Loucy (cell line): ENCODE results near the gene DTNBP1.

Source experiments
- H2AFZ ChIP-seq: fragments of 200-600 bp; sonication (generic); 2 replicates; pipeline ENCODE4 v1.6.0; 2016; ENCODE audit warnings: antibody characterized with exemption, mild to moderate bottlenecking, low read length, moderate library complexity
- H3F3A ChIP-seq: fragments of 200-600 bp; 2 replicates; pipeline ENCODE4 v1.6.0; 2016; ENCODE audit warnings: antibody characterized with exemption, low read depth, mild to moderate bottlenecking
- H3K27me3 ChIP-seq: fragments of 200-600 bp; sonication (generic); 2 replicates; pipeline ENCODE4 v1.6.1; 2014; ENCODE audit warnings: low read length, mild to moderate bottlenecking; ENCODE audit not compliant: insufficient read depth, poor library complexity, severe bottlenecking
- H3K36me3 ChIP-seq: fragments of 200-600 bp; sonication (generic); 2 replicates; pipeline ENCODE4 v1.6.1; 2016; ENCODE audit warnings: low read length; ENCODE audit not compliant: insufficient read depth
- H3K4me1 ChIP-seq: fragments of 200-600 bp; sonication (generic); 2 replicates; pipeline ENCODE4 v1.5.1; 2014; ENCODE audit warnings: low read length, mild to moderate bottlenecking; ENCODE audit not compliant: insufficient read depth, poor library complexity, severe bottlenecking
- H3K4me2 ChIP-seq: fragments of 200-600 bp; sonication (generic); 2 replicates; pipeline ENCODE4 v1.6.0; 2014; ENCODE audit warnings: antibody characterized with exemption, low read length, low read depth, mild to moderate bottlenecking; ENCODE audit not compliant: poor library complexity, severe bottlenecking
- H3K4me3 ChIP-seq: fragments of 200-600 bp; sonication (generic); 2 replicates; pipeline ENCODE4 v1.5.1; 2014; ENCODE audit warnings: low read length, mild to moderate bottlenecking, mixed read lengths; ENCODE audit not compliant: poor library complexity, severe bottlenecking
- H3K79me2 ChIP-seq: fragments of 200-600 bp; sonication (generic); 2 replicates; pipeline ENCODE4 v1.6.1; 2014; ENCODE audit warnings: low read length; ENCODE audit not compliant: insufficient read depth
- H3K9ac ChIP-seq: fragments of 200-600 bp; sonication (generic); 2 replicates; pipeline ENCODE4 v1.6.0; 2014; ENCODE audit warnings: mild to moderate bottlenecking, low read depth, low read length, moderate library complexity; ENCODE audit not compliant: poor library complexity, severe bottlenecking
- H3K9me2 ChIP-seq: fragments of 200-600 bp; sonication (generic); replicated peaks from 2 replicates; pipeline ENCODE4 v1.6.1; 2016; ENCODE audit warnings: low read depth, low read length, mixed read lengths
- H3K9me3 ChIP-seq: fragments of 200-600 bp; sonication (generic); 2 replicates; pipeline ENCODE4 v1.6.1; 2014; ENCODE audit warnings: mild to moderate bottlenecking, antibody characterized with exemption, low read length, low read depth; ENCODE audit not compliant: insufficient read depth
- H4K20me1 ChIP-seq: fragments of 200-600 bp; sonication (generic); 2 replicates; pipeline ENCODE4 v1.6.0; 2014; ENCODE audit warnings: antibody characterized with exemption, low read length, mild to moderate bottlenecking; ENCODE audit not compliant: insufficient read depth, poor library complexity, severe bottlenecking
- CTCF ChIP-seq: fragments of 200-600 bp; sonication (generic); conservative IDR thresholded peaks from 2 replicates; pipeline ENCODE4 v1.5.1; 2014; ENCODE audit warnings: mild to moderate bottlenecking, antibody characterized with exemption, low read length
- EZH2phosphoT487 ChIP-seq: fragments of 200-600 bp; IDR thresholded peaks from 2 replicates; pipeline ENCODE4 v1.6.1; 2018; ENCODE audit warnings: antibody characterized with exemption, mild to moderate bottlenecking, moderate library complexity, borderline replicate concordance

DTNBP1 gene

GRCh38 chr6:15658181-15658744 lies 4.6 kb downstream of the DTNBP1 start:
- Histone ChIP-seq H3K79me2 (peaks cover 70% of the 10 kb centered on the region), H2AFZ (no peak overlapping the region), H3F3A (peaks cover 4% of the 10 kb centered on the region; the same call in 1 of the 2 replicates), H3K9me3 (no peaks in the 10 kb centered on the region), H3K9ac (no peak overlapping the region), H3K9me2 (no peaks in the 10 kb centered on the region), H3K4me3 (no peak overlapping the region), H3K4me2 (peak overlapping the region; percentile 47), H4K20me1 (peaks cover 33% of the 10 kb centered on the region), H3K4me1 (peaks cover 67% of the 10 kb centered on the region), H3K27me3 (no peaks in the 10 kb centered on the region), H3K36me3 (no peaks in the 10 kb centered on the region)
- no peak for TF ChIP-seq EZH2phosphoT487
- no peak for TF ChIP-seq CTCF

- Histone ChIP-seq H3K79me2 (peaks cover 78% of the 10 kb centered on the region), H4K20me1 (peaks cover 34% of the 10 kb centered on the region), H3K9me3 (no peaks in the 10 kb centered on the region), H3K4me3 (no peak overlapping the region), H3K36me3 (no peaks in the 10 kb centered on the region), H3K4me2 (peak overlapping the region; percentile 47), H3K9me2 (no peaks in the 10 kb centered on the region), H3K27me3 (no peaks in the 10 kb centered on the region), H2AFZ (no peak overlapping the region), H3K4me1 (peaks cover 64% of the 10 kb centered on the region), H3K9ac (no peak overlapping the region), H3F3A (peaks cover 4% of the 10 kb centered on the region; the same call in 1 of the 2 replicates)
- TF ChIP-seq CTCF (no peak), EZH2phosphoT487 (no peak)
Observed at GRCh38 chr6:15657290-15657689, 5.5 kb downstream of the DTNBP1 start.

- H4K20me1 ChIP-seq = peaks cover 26% of the 10 kb centered on the region
- H3K27me3 ChIP-seq = no peaks in the 10 kb centered on the region
- no peaks in the 10 kb centered on the region for H3K9me2 ChIP-seq
- peaks cover 4% of the 10 kb centered on the region; the same call in 1 of the 2 replicates for H3F3A ChIP-seq
- H3K36me3 ChIP-seq = no peaks in the 10 kb centered on the region; the same call in 1 of the 2 replicates
- TF ChIP-seq CTCF (no peak), EZH2phosphoT487 (no peak)
- H3K9ac ChIP-seq = no peak overlapping the region
- H3K4me3 ChIP-seq = no peak overlapping the region
- peaks cover 57% of the 10 kb centered on the region for H3K4me1 ChIP-seq
- H3K79me2 ChIP-seq = peaks cover 69% of the 10 kb centered on the region
- H3K4me2 ChIP-seq = no peak overlapping the region
- H3K9me3 ChIP-seq = no peaks in the 10 kb centered on the region
- no peak overlapping the region for H2AFZ ChIP-seq
Observed at GRCh38 chr6:15656145-15656544, 6.7 kb downstream of the DTNBP1 start.
